Right lobe of liver (tissue), 6 donors: ENCODE results near the gene KRT72. TPM values are rescaled to one million over a fixed set of nuclear protein-coding genes. Genes with fewer than 3 reads are reported as not detected.

ENCODE experiments used
- ATAC-seq, 4 donors: fragments of 200-7000 bp; cut with Tn5 transposase; one replicate each; pipeline ENCODE4 v1.9.1; 2020; ENCODE audit warnings: mild to moderate bottlenecking in 4 of 4, moderate library complexity in 4 of 4
- DNase-seq, 3 donors: peaks; one replicate each; pipeline ENCODE4 v3.0.0-alpha.2; 2020
- H3K27ac ChIP-seq, 3 donors: fragments of 200-600 bp; one replicate each; pipeline ENCODE4 v1.8.0; 2022
- H3K27me3 ChIP-seq, 2 donors: fragments of 200-600 bp; one replicate each; pipeline ENCODE4 v1.8.0; 2022
- H3K36me3 ChIP-seq, 4 donors: fragments of 200-600 bp; sonication (generic) in 1 of 4; one replicate each; pipeline versions ENCODE4 v1.5.1 to v1.8.0; 2017 to 2022; ENCODE audit warnings: control low read depth in 1 of 4
- H3K4me1 ChIP-seq, 4 donors: fragments of 200-600 bp; sonication (generic) in 1 of 4; one replicate each; pipeline versions ENCODE4 v1.5.1 to v1.8.0; 2017 to 2022; ENCODE audit warnings: control low read depth in 1 of 4
- H3K4me3 ChIP-seq, 3 donors: fragments of 200-600 bp; one replicate each; pipeline ENCODE4 v1.8.0; 2022
- H3K9me3 ChIP-seq, 4 donors: fragments of 200-600 bp; sonication (generic) in 1 of 4; one replicate each; pipeline versions ENCODE4 v1.5.1 to v1.8.0; 2017 to 2022; ENCODE audit warnings: control low read depth in 1 of 4
- CTCF ChIP-seq, 4 donors: fragments of 200-600 bp in 3 of 4; fragments of 450-650 bp in 1 of 4; IDR thresholded peaks; one replicate each; pipeline versions ENCODE4 v1.5.1 to v1.8.0; 2016 to 2022; ENCODE audit warnings: antibody characterized with exemption in 4 of 4, mild to moderate bottlenecking in 2 of 4
- POLR2A ChIP-seq: fragments of 450-650 bp; IDR thresholded peaks from one replicate; pipeline ENCODE4 v1.6.1; 2017; ENCODE audit warnings: antibody characterized with exemption, mild to moderate bottlenecking
- WGBS: methylation state at CpG from one replicate; pipeline ENCODE4 v1.1.6; 2018; ENCODE audit warnings: low coverage, low lambda C conversion rate; ENCODE audit not compliant: insufficient coverage; ENCODE audit errors: missing lambda C conversion rate; 5-methylcytosine and 5-hydroxymethylcytosine counted together
- intact Hi-C, 2 donors: fragments of 100-400 bp; cut with DNase I; formaldehyde crosslinking; loops; one replicate each; pipeline versions ENCODE4 v1.11.2 to v1.14.1; 2022
- total RNA-seq, 6 experiments: library from RNA; depleted of rRNA in 2 of 6; stranded (reverse); fragments of >200 nt in 2 of 6; fragmentation: NEBNext Ultra II Directional in 3 of 6; extraction: Animal tissue kit (Norgen Biotek cat#: 25700) in 3 of 6; gene quantifications; one replicate each; pipeline versions ENCODE4 v1.1.0 to v1.2.4, GENCODE V29; 2016 to 2023
- donor health status: DM: no; HTN: yes; CAD: no.
- donor health status: DM: no; HTN: no; CAD: no.
- donor health status: DM: no; HTN: no; CAD: no.
- donor health status: DM: no; HTN: yes; CAD: no.
- donor health status: DM: no; HTN: yes; CAD: no.

The KRT72 gene
- total RNA-seq, 6 experiments from 2014 or later: not detected

GRCh38 chr12:52631676-52632459 lies 30.6 kb upstream of the KRT72 start:
- no peak for TF ChIP-seq POLR2A
- TF ChIP-seq CTCF (IDR thresholded peaks at IDR 0.05): no peak
- intact Hi-C loops: no loop called here
- Histone ChIP-seq H3K27ac (no peak overlapping the region), H3K36me3 (no peaks in the 10 kb centered on the region), H3K27me3 (no peaks in the 10 kb centered on the region), H3K4me1 (no peaks in the 10 kb centered on the region), H3K9me3 (no peaks in the 10 kb centered on the region), H3K4me3 (no peak overlapping the region)
- DNase-seq: no peak
- 68% methylated on average over 3 of the region's 6 CpGs for WGBS
- no peak for ATAC-seq

- 20% methylated on average over 1 of the region's 4 CpGs for WGBS
- intact Hi-C loops: no loop called here
- ATAC-seq: no peak
Observed at GRCh38 chr12:52631264-52631663, 30.0 kb upstream of the KRT72 start.

GRCh38 chr12:52630599-52631200 lies 29.4 kb upstream of the KRT72 start:
- ATAC-seq: no peak
- Histone ChIP-seq H3K36me3 (no peaks in the 10 kb centered on the region), H3K9me3 (no peaks in the 10 kb centered on the region), H3K27ac (no peak overlapping the region), H3K27me3 (no peaks in the 10 kb centered on the region), H3K4me1 (no peaks in the 10 kb centered on the region), H3K4me3 (no peak overlapping the region)
- WGBS: 59% methylated on average over 4 of the region's 4 CpGs
- DNase-seq: no peak
- intact Hi-C loops: no loop called here
- TF ChIP-seq CTCF (IDR thresholded peaks at IDR 0.05) (no peak), POLR2A (no peak)

More at GRCh38 chr12:52631264-52631663, 30.0 kb upstream of the KRT72 start:
- Histone ChIP-seq H3K27ac (no peak overlapping the region), H3K4me3 (no peak overlapping the region), H3K9me3 (no peaks in the 10 kb centered on the region), H3K27me3 (no peaks in the 10 kb centered on the region), H3K4me1 (no peaks in the 10 kb centered on the region), H3K36me3 (no peaks in the 10 kb centered on the region)
- no peak for DNase-seq
- no peak for TF ChIP-seq CTCF (IDR thresholded peaks at IDR 0.05)
- TF ChIP-seq POLR2A: no peak

GRCh38 chr12:52630008-52630500 lies 28.8 kb upstream of the KRT72 start:
- TF ChIP-seq POLR2A (no peak), CTCF (IDR thresholded peaks at IDR 0.05) (no peak)
- no peaks in the 10 kb centered on the region for H3K36me3 ChIP-seq
- no peak overlapping the region for H3K27ac ChIP-seq
- H3K4me1 ChIP-seq: no peaks in the 10 kb centered on the region
- ATAC-seq: no peak
- no peaks in the 10 kb centered on the region for H3K9me3 ChIP-seq
- no peak overlapping the region for H3K4me3 ChIP-seq
- H3K27me3 ChIP-seq: no peaks in the 10 kb centered on the region
- intact Hi-C loops: no loop called here
- DNase-seq: no peak
- 65% methylated on average over 5 of the region's 7 CpGs for WGBS
